Smooth muscle cell (in vitro differentiated cells): ENCODE results near the gene UAP1L1. TPM values are rescaled to one million over a fixed set of nuclear protein-coding genes. Genes with fewer than 3 reads are reported as not detected.
"Not testable (repeated sequence)": the region's sequence is repeated elsewhere in the genome, so short reads cannot be mapped to it uniquely, and the experiment has no call there.

ENCODE experiments used
- DNase-seq: peaks from one replicate; lab custom pipeline; 2025; ENCODE audit not compliant: unreplicated experiment; lab: John Stamatoyannopoulos, UW
- H2AFZ ChIP-seq: fragments of 200-600 bp; sonication (generic); 2 replicates; pipeline ENCODE4 v1.6.0; 2016; ENCODE audit warnings: antibody characterized with exemption, low read depth, mild to moderate bottlenecking
- H3F3A ChIP-seq: fragments of 200-600 bp; sonication (generic); 2 replicates; pipeline ENCODE4 v1.6.0; 2017; ENCODE audit warnings: antibody characterized with exemption, low read depth
- H3K27ac ChIP-seq: fragments of 200-600 bp; sonication (generic); 2 replicates; pipeline ENCODE4 v1.5.1; 2016; ENCODE audit warnings: low read depth, mild to moderate bottlenecking
- H3K27me3 ChIP-seq: fragments of 200-600 bp; sonication (generic); 2 replicates; pipeline ENCODE4 v1.6.1; 2016; ENCODE audit warnings: low read depth, mild to moderate bottlenecking
- H3K36me3 ChIP-seq: fragments of 200-600 bp; sonication (generic); 2 replicates; pipeline ENCODE4 v1.5.1; 2016; ENCODE audit warnings: low read depth
- H3K4me1 ChIP-seq: fragments of 200-600 bp; sonication (generic); 2 replicates; pipeline ENCODE4 v1.5.1; 2016; ENCODE audit warnings: low read depth
- H3K4me2 ChIP-seq: fragments of 200-600 bp; sonication (generic); 2 replicates; pipeline ENCODE4 v1.6.0; 2016; ENCODE audit warnings: mild to moderate bottlenecking
- H3K4me3 ChIP-seq: fragments of 200-600 bp; sonication (generic); 2 replicates; pipeline ENCODE4 v1.5.1; 2016; ENCODE audit warnings: mild to moderate bottlenecking
- H3K79me2 ChIP-seq: fragments of 200-600 bp; sonication (generic); 2 replicates; pipeline ENCODE4 v1.6.0; 2016; ENCODE audit warnings: low read depth, mild to moderate bottlenecking
- H3K9ac ChIP-seq: fragments of 200-600 bp; sonication (generic); 2 replicates; pipeline ENCODE4 v1.6.0; 2016; ENCODE audit warnings: low read depth
- H3K9me3 ChIP-seq: fragments of 200-600 bp; sonication (generic); replicated peaks from 2 replicates; pipeline ENCODE4 v1.5.1; 2016; ENCODE audit warnings: low read depth
- H4K20me1 ChIP-seq: fragments of 200-600 bp; sonication (generic); 2 replicates; pipeline ENCODE4 v1.6.0; 2016; ENCODE audit warnings: low read depth
- CTCF ChIP-seq: fragments of 200-600 bp; sonication (generic); IDR thresholded peaks from 2 replicates; pipeline ENCODE4 v1.5.1; 2017; ENCODE audit warnings: borderline replicate concordance, mild to moderate bottlenecking, antibody characterized with exemption; ENCODE audit not compliant: insufficient read depth, poor library complexity, severe bottlenecking
- WGBS: methylation state at CpG from one replicate; pipeline ENCODE4 v1.1.7; 2016; ENCODE audit warnings: low lambda C conversion rate; 5-methylcytosine and 5-hydroxymethylcytosine counted together
- polyA plus RNA-seq: library from polyadenylated mRNA; unstranded; fragments of >200 nt; fragmentation: Nextera tagmentation; extraction: Ambion mirVana; gene quantifications from 2 replicates; pipeline ENCODE4 v1.2.1, GENCODE V29; 2016
- total RNA-seq: library from RNA; depleted of rRNA; stranded (reverse); fragments of >200 nt; gene quantifications from 2 replicates; pipeline ENCODE4 v1.2.3, GENCODE V29; 2014

Gene UAP1L1
- total and polyA plus RNA-seq, 2 experiments from 2014 or later = 5.8 to 23.8 TPM

DNA sequence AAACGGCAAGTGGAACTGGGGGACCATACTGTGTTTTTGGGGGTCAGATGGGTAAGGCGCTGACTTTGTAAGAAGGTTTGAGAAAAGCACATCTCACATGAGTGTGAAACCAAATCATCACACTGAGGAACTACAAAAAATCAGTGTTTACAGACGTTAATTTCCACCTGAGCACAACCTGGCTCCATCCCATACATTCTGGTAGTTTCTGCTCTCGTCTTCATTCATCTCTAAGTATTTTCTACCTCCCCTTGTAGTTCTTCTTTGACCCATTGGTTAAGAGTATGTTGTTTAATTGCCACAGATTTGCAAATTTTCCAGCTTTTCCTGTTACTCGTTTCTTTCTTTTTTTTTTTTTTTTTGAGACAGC, 46.1 kb downstream of the UAP1L1 start:
- Histone ChIP-seq H3K4me1 (peaks cover 3% of the 10 kb centered on the region), H3K27ac (no peak overlapping the region), H3K4me3 (no peak overlapping the region), H2AFZ (no peak overlapping the region), H3K36me3 (no peaks in the 10 kb centered on the region), H3K27me3 (no peaks in the 10 kb centered on the region), H3K79me2 (peaks cover 21% of the 10 kb centered on the region), H4K20me1 (peaks cover 24% of the 10 kb centered on the region), H3K4me2 (no peak overlapping the region), H3K9me3 (no peaks in the 10 kb centered on the region), H3F3A (no peaks in the 10 kb centered on the region), H3K9ac (no peak overlapping the region)
- DNase-seq = no peak
- no peak for TF ChIP-seq CTCF
- 93% methylated on average over 5 of the region's 5 CpGs for WGBS

DNA sequence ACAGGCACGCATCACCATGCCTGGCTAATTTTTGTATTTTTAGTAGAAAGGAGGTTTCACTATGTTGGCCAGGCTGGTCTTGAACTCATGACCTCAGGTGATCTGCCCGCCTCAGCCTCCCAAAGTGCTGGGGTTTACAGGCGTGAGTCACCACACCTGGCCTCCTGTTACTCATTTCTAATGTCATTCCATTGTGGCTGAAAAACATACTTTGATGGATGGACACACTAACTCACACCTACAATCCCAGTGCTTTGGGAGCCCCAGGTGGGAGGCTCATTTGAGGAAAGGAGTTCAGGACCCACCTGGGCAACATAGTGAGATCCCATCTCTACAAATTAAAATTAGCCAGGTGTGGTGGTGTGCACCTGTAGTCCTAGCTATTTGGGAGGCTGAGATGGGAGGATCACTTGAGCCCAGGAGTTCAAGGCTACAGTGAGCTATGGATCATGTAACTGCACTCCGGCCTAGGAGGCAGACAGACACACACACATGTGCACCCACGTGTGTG, 46.7 kb downstream of the UAP1L1 start:
- H3K27ac ChIP-seq, H3F3A ChIP-seq, H3K9me3 ChIP-seq, H3K4me1 ChIP-seq, H3K36me3 ChIP-seq, H3K4me3 ChIP-seq, H3K4me2 ChIP-seq, H2AFZ ChIP-seq, H3K27me3 ChIP-seq, DNase-seq, H3K9ac ChIP-seq: not testable (repeated sequence)
- Histone ChIP-seq H3K79me2 (peaks cover 24% of the 10 kb centered on the region), H4K20me1 (peaks cover 24% of the 10 kb centered on the region)
- 94% methylated on average over 5 of the region's 5 CpGs for WGBS

- Histone ChIP-seq H3K9ac (no peak overlapping the region), H2AFZ (no peak overlapping the region), H4K20me1 (peaks cover 24% of the 10 kb centered on the region), H3K27ac (no peak overlapping the region), H3K79me2 (peaks cover 24% of the 10 kb centered on the region), H3K36me3 (no peaks in the 10 kb centered on the region), H3K27me3 (no peaks in the 10 kb centered on the region), H3K4me2 (no peak overlapping the region), H3K4me1 (peaks cover 5% of the 10 kb centered on the region), H3F3A (no peaks in the 10 kb centered on the region), H3K9me3 (no peaks in the 10 kb centered on the region), H3K4me3 (no peak overlapping the region)
- no peak for TF ChIP-seq CTCF
- DNase-seq = no peak
- 93% methylated on average over 3 of the region's 3 CpGs for WGBS
Measured at GRCh38 chr9:137126786-137127185, 49.5 kb downstream of the UAP1L1 start.

- Histone ChIP-seq H3K9ac (no peak overlapping the region), H3F3A (no peaks in the 10 kb centered on the region), H4K20me1 (peaks cover 24% of the 10 kb centered on the region), H3K36me3 (no peaks in the 10 kb centered on the region), H3K4me1 (peaks cover 5% of the 10 kb centered on the region), H3K27me3 (no peaks in the 10 kb centered on the region), H3K79me2 (peaks cover 24% of the 10 kb centered on the region), H3K9me3 (no peaks in the 10 kb centered on the region), H3K27ac (no peak overlapping the region), H2AFZ (no peak overlapping the region), H3K4me3 (peak overlapping the region; percentile 79), H3K4me2 (no peak overlapping the region)
- no peak for TF ChIP-seq CTCF
- 85% methylated on average over 24 of the region's 24 CpGs for WGBS
- no peak for DNase-seq
Measured at GRCh38 chr9:137127301-137128157, 50.2 kb downstream of the UAP1L1 start.
